Activated naive CD4-positive, alpha-beta T cell treated with anti-CD3 and anti-CD28 coated beads, Interleukin-2, amount 50 U/mL, for 24 hours (primary cell): Measurements from ENCODE around the gene KLHL2.
A peak's percentile ranks its signal among the peaks of the same experiment; 100 is the strongest.
"Not testable (repeated sequence)": the region's sequence is repeated elsewhere in the genome, so short reads cannot be mapped to it uniquely, and the experiment has no call there.

Source experiments
- H3K27ac Mint-ChIP-seq: one replicate; pipeline ENCODE4 v1.8.0; 2021; ENCODE audit warnings: mild to moderate bottlenecking, mixed read lengths
- H3K27me3 Mint-ChIP-seq: one replicate; pipeline ENCODE4 v1.8.0; 2021; ENCODE audit warnings: mixed read lengths
- H3K36me3 Mint-ChIP-seq: one replicate; pipeline ENCODE4 v1.8.0; 2021; ENCODE audit warnings: mixed read lengths
- H3K4me1 Mint-ChIP-seq: one replicate; pipeline ENCODE4 v1.8.0; 2021; ENCODE audit warnings: mixed read lengths
- H3K4me3 Mint-ChIP-seq: one replicate; pipeline ENCODE4 v1.8.0; 2021; ENCODE audit warnings: mild to moderate bottlenecking, mixed read lengths
- H3K9me3 Mint-ChIP-seq: one replicate; pipeline ENCODE4 v1.8.0; 2021; ENCODE audit warnings: mixed read lengths

KLHL2 gene

GRCh38 chr4:165324918-165325304, 117.5 kb downstream of the KLHL2 start:
- no peaks in the 10 kb centered on the region for H3K9me3 Mint-ChIP-seq
- H3K27ac Mint-ChIP-seq = peak overlapping the region; percentile 36
- H3K4me1 Mint-ChIP-seq = no peaks in the 10 kb centered on the region
- H3K27me3 Mint-ChIP-seq = no peaks in the 10 kb centered on the region
- peak overlapping the region; percentile 49 for H3K4me3 Mint-ChIP-seq
- peaks cover 5% of the 10 kb centered on the region for H3K36me3 Mint-ChIP-seq

- Mint-ChIP-seq H3K27me3 (no peaks in the 10 kb centered on the region), H3K4me3 (peak overlapping the region; percentile 49), H3K9me3 (no peaks in the 10 kb centered on the region), H3K36me3 (peaks cover 5% of the 10 kb centered on the region), H3K4me1 (peaks cover 8% of the 10 kb centered on the region), H3K27ac (peak overlapping the region; percentile 31)
These were observed 118.6 kb downstream of the KLHL2 start for GRCh38 chr4:165325732-165326512.

DNA sequence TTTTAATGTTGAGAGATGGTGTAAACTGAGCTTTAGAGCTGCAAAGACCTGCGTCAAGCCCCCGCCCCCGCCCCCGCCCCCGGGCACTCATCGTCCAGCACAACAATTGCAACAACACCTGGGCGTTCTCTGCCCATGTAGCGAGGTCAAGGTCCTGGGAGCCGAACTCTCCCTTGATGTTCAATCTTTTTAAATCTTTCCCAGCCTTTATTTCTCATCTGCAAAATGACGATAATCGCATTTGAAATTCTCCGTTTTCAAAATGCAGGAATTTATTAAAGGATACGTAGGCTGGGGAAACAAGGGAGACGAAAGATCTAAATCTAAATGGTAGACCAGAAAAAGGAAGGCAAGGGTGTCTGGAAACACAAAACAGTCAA, 119.5 kb downstream of the KLHL2 start:
- Mint-ChIP-seq H3K27ac (no peak overlapping the region), H3K9me3 (no peaks in the 10 kb centered on the region), H3K27me3 (no peaks in the 10 kb centered on the region), H3K4me3 (no peak overlapping the region), H3K4me1 (peaks cover 17% of the 10 kb centered on the region), H3K36me3 (peaks cover 6% of the 10 kb centered on the region)

GRCh38 chr4:165327211-165328100, 120.1 kb downstream of the KLHL2 start, which contains the start of gene MSMO1:
TSS of gene MSMO1 (plus strand) at chr4:165327669. CDS start at chr4:165333371, 5,702 bp downstream.
- Mint-ChIP-seq H3K27ac (no peak within 1 kb of the TSS), H3K9me3 (no peaks in the 10 kb centered on the region), H3K36me3 (peaks cover 11% of the 10 kb centered on the region), H3K4me3 (no peak within 1 kb of the TSS), H3K27me3 (no peaks in the 10 kb centered on the region), H3K4me1 (peaks cover 23% of the 10 kb centered on the region)

GRCh38 chr4:165328101-165328425, 120.7 kb downstream of the KLHL2 start:
- Mint-ChIP-seq H3K27ac (no peak overlapping the region), H3K4me1 (peaks cover 29% of the 10 kb centered on the region), H3K4me3 (no peak overlapping the region), H3K27me3 (no peaks in the 10 kb centered on the region), H3K36me3 (peaks cover 11% of the 10 kb centered on the region), H3K9me3 (no peaks in the 10 kb centered on the region)

- Mint-ChIP-seq H3K4me1 (peaks cover 29% of the 10 kb centered on the region), H3K36me3 (peaks cover 8% of the 10 kb centered on the region), H3K27me3 (no peaks in the 10 kb centered on the region), H3K27ac (no peak overlapping the region), H3K4me3 (no peak overlapping the region), H3K9me3 (no peaks in the 10 kb centered on the region)
These were observed 121.3 kb downstream of the KLHL2 start for GRCh38 chr4:165328708-165329107.

- Mint-ChIP-seq H3K27me3 (no peaks in the 10 kb centered on the region), H3K27ac (no peak overlapping the region), H3K4me1 (peaks cover 37% of the 10 kb centered on the region), H3K36me3 (peaks cover 8% of the 10 kb centered on the region), H3K9me3 (no peaks in the 10 kb centered on the region), H3K4me3 (peak overlapping the region; percentile 46)
These were observed 122.7 kb downstream of the KLHL2 start for GRCh38 chr4:165330071-165330470.

- Mint-ChIP-seq H3K27me3 (no peaks in the 10 kb centered on the region), H3K27ac (peak overlapping the region; percentile 56), H3K9me3 (no peaks in the 10 kb centered on the region), H3K4me3 (peak overlapping the region; percentile 16), H3K4me1 (peaks cover 43% of the 10 kb centered on the region), H3K36me3 (peaks cover 8% of the 10 kb centered on the region)
These were observed 123.3 kb downstream of the KLHL2 start for GRCh38 chr4:165330666-165331065.

DNA sequence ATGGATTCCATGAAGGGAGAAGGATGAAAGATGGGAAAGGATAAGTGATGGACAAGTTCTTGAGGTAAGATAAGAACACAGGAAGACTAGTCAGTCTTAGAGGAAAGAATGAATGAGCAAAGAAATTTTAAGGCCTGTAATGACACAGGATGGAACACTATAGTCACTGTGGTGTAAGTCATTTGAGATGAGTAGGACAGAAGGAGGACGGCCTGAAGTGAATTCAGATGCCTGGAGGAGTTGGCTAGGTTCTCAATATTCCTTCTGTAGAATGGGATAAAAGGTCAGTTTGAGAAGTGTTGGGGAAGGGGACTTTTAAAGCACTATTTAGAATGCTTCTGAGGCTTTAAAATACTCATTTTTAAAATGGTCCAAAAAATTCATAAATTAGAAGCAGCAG, 124.0 kb downstream of the KLHL2 start:
- no peaks in the 10 kb centered on the region for H3K27me3 Mint-ChIP-seq
- peaks cover 8% of the 10 kb centered on the region for H3K36me3 Mint-ChIP-seq
- H3K9me3 Mint-ChIP-seq = no peaks in the 10 kb centered on the region
- H3K4me1 Mint-ChIP-seq = peaks cover 43% of the 10 kb centered on the region
- peak overlapping the region; percentile 10 for H3K27ac Mint-ChIP-seq
- H3K4me3 Mint-ChIP-seq = peak overlapping the region; percentile 44

GRCh38 chr4:165331823-165332222, 124.5 kb downstream of the KLHL2 start:
- Mint-ChIP-seq H3K4me1 (peaks cover 43% of the 10 kb centered on the region), H3K27ac (peak overlapping the region; percentile 20), H3K36me3 (peaks cover 8% of the 10 kb centered on the region), H3K9me3 (no peaks in the 10 kb centered on the region), H3K4me3 (peak overlapping the region; percentile 57), H3K27me3 (no peaks in the 10 kb centered on the region)

DNA sequence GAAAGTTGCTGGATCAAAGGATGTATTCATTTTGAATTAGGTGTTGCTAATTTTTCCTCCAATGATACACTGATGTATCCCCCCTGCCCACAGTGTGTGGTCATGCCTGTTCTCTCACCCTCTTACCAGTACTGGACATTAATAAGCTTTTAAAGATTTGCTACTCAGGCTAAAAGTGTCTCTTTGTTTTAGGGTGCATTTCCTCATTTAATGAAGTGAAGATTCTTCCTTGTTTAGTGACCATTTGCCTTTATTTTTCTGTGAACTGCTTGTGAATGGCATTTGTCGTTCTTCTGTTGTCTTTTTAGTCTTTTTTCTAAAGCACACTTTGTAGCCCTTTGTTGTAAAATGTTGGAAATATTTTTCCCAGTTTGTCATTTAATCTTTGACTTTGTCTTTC, 125.1 kb downstream of the KLHL2 start:
- Mint-ChIP-seq H3K27me3 (no peaks in the 10 kb centered on the region), H3K27ac (peak overlapping the region; percentile 20), H3K4me3 (peak overlapping the region; percentile 57), H3K9me3 (no peaks in the 10 kb centered on the region), H3K36me3 (peaks cover 11% of the 10 kb centered on the region), H3K4me1 (peaks cover 47% of the 10 kb centered on the region)

DNA sequence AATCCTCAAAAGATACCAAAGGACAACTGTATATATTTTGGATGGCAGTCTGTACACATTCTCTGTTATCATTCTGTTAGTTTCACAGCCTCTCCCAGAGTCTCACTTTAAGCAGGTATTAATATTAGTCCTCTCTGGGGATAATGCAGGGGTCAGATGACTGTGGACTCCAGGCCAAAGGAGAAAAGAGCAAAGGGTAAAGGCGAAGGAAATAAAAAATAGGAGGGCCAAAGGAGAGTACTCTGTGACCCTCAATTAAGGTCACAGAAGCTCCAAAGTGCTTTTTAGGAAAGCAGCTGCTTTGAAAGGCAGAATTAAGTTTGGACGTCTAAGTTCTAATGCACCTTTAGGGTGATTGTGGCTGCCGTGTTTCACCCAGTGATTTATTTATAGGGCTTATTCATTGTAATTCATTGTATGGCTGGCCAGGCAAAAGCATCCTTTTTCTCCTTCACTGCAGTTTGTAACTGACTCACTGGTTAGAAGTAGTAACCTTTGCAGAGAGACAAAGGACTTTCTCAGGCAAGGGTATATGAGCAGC, 127.9 kb downstream of the KLHL2 start:
- H3K27me3 Mint-ChIP-seq = no peaks in the 10 kb centered on the region
- peaks cover 47% of the 10 kb centered on the region for H3K4me1 Mint-ChIP-seq
- no peaks in the 10 kb centered on the region for H3K9me3 Mint-ChIP-seq
- peaks cover 13% of the 10 kb centered on the region for H3K36me3 Mint-ChIP-seq
- H3K27ac Mint-ChIP-seq = peak overlapping the region; percentile 68
- no peak overlapping the region for H3K4me3 Mint-ChIP-seq

DNA sequence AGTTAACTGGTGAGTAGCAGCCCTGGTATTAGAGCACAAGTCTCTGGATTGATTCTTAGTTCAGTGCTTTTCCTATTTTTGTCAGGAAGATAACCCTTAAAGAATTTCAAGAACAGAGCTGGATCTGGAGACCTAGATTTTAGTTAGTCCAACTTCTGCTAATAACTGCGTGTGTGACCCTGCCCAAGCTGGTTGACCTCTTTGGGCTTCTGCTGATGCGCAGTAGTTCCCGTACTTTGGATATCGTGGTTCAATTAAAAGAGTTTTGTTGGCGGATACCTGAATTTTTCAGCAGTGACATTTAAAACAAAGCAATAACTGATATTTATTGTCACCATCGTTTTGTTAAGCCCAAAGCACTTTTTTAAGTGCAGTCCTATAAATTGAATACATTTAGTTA, 129.4 kb downstream of the KLHL2 start:
- no peak overlapping the region for H3K27ac Mint-ChIP-seq
- H3K36me3 Mint-ChIP-seq = peaks cover 11% of the 10 kb centered on the region
- H3K4me3 Mint-ChIP-seq = no peak overlapping the region
- H3K27me3 Mint-ChIP-seq = no peaks in the 10 kb centered on the region
- H3K9me3 Mint-ChIP-seq = no peaks in the 10 kb centered on the region
- peaks cover 32% of the 10 kb centered on the region for H3K4me1 Mint-ChIP-seq

- H3K36me3 Mint-ChIP-seq = not testable (repeated sequence)
These were observed 135.0 kb downstream of the KLHL2 start for GRCh38 chr4:165342340-165342739.

GRCh38 chr4:165343353-165344191, 136.2 kb downstream of the KLHL2 start:
- Mint-ChIP-seq H3K27ac (peak overlapping the region; percentile 59), H3K4me3 (no peak overlapping the region), H3K36me3 (peaks cover 2% of the 10 kb centered on the region), H3K27me3 (no peaks in the 10 kb centered on the region), H3K4me1 (no peaks in the 10 kb centered on the region), H3K9me3 (no peaks in the 10 kb centered on the region)

More at GRCh38 chr4:165342340-165342739, 135.0 kb downstream of the KLHL2 start:
- not testable (repeated sequence) for H3K4me3 Mint-ChIP-seq, H3K4me1 Mint-ChIP-seq, H3K27me3 Mint-ChIP-seq, H3K9me3 Mint-ChIP-seq, H3K27ac Mint-ChIP-seq
